Stomach (tissue), 9 donors: ENCODE results near the gene TAS1R2. TPM values are rescaled to one million over a fixed set of nuclear protein-coding genes. Genes with fewer than 3 reads are reported as not detected.

Source experiments
- DNase-seq, 2 donors: peaks; one replicate each; pipeline versions ENCODE4 v3.0.0 to v3.0.0-alpha.2; 2013 to 2019
- H3K27ac ChIP-seq, 5 donors: fragments of 200-600 bp in 4 of 5; sonication (generic) in 4 of 5; one replicate each; pipeline ENCODE4 v1.5.1; 2013 to 2019; ENCODE audit warnings: mild to moderate bottlenecking in 1 of 5, moderate library complexity in 1 of 5
- H3K27me3 ChIP-seq, 3 donors: fragments of 200-600 bp; sonication (generic); one replicate each; pipeline ENCODE4 v1.5.1; 2017 to 2019; ENCODE audit warnings: mixed run types in 1 of 3
- H3K36me3 ChIP-seq, 4 donors: fragments of 200-600 bp; sonication (generic); 1 replicate in 3 of 4; 2 replicates in 1 of 4; pipeline ENCODE4 v1.5.1; 2016 to 2019
- H3K4me1 ChIP-seq, 4 donors: fragments of 200-600 bp; sonication (generic); one replicate each; pipeline ENCODE4 v1.5.1; 2016 to 2019
- H3K4me3 ChIP-seq, 4 donors: fragments of 200-600 bp; sonication (generic) in 3 of 4; one replicate each; pipeline ENCODE4 v1.5.1; 2016 to 2019; ENCODE audit warnings: mild to moderate bottlenecking in 1 of 4
- H3K9me3 ChIP-seq, 4 donors: fragments of 200-600 bp; sonication (generic); one replicate each; pipeline ENCODE4 v1.5.1; 2016 to 2019
- EP300 ChIP-seq: sonication (generic); formaldehyde crosslinking; IDR thresholded peaks from one replicate; pipeline ENCODE4 v1.6.1; 2017; ENCODE audit warnings: antibody characterized with exemption
- POLR2A ChIP-seq, 4 donors: fragments of 450-650 bp; IDR thresholded peaks; one replicate each; pipeline ENCODE4 v1.6.1; 2016; ENCODE audit warnings: antibody characterized with exemption in 4 of 4, control low read depth in 2 of 4, mild to moderate bottlenecking in 1 of 4, moderate library complexity in 1 of 4
- POLR2AphosphoS5 ChIP-seq, 3 donors: sonication (generic); formaldehyde crosslinking; IDR thresholded peaks; one replicate each; pipeline ENCODE4 v1.6.1; 2016; ENCODE audit warnings: antibody characterized with exemption in 3 of 3
- WGBS, 5 donors: extraction: QIAGEN DNeasy Blood & Tissue Kit in 3 of 5; methylation state at CpG; one replicate each; pipeline versions ENCODE4 v1.1.5 to v1.1.7; 2013 to 2018; 5-methylcytosine and 5-hydroxymethylcytosine counted together
- intact Hi-C: fragments of 100-400 bp; cut with DNase I; formaldehyde crosslinking; loops from one replicate; pipeline ENCODE4 v1.15.1; 2023; ENCODE audit warnings: low total_unique reads
- polyA plus RNA-seq, 3 donors: library from polyadenylated mRNA; stranded (reverse); fragments of 200-250 nt; gene quantifications; one replicate each; pipeline ENCODE4 v1.2.3, GENCODE V29; 2013
- small RNA-seq, 4 donors: library from RNA; depleted of rRNA; stranded (forward); fragments of <200 nt; gene quantifications; one replicate each; pipeline ENCODE3, GENCODE V24; 2016
- total RNA-seq, 5 donors: library from RNA; depleted of rRNA; stranded (reverse); fragments of >200 nt; gene quantifications; one replicate each; pipeline versions ENCODE4 v1.1.0 to v1.2.3, GENCODE V29; 2014 to 2016
- TF ChIP-seq, protein P1 (sequence below), 7 experiments: fragments of 450-650 bp in 4 of 7; fragments of 200-600 bp in 3 of 7; sonication (generic) in 3 of 7; IDR thresholded peaks; one replicate each; pipeline ENCODE4 v1.5.1; 2016 to 2019; ENCODE audit warnings: antibody characterized with exemption in 7 of 7, control low read depth in 2 of 7, mild to moderate bottlenecking in 1 of 7
- donor health status: healthy with polysubstance abuse.
- donor health status: Bipolar disorder and iron deficiency.
- donor health status: healthy.

TAS1R2 gene
- total and polyA plus RNA-seq, 8 donors, result 9.9 TPM; not detected in 7

GRCh38 chr1:18792747-18793146 lies 66.7 kb downstream of the TAS1R2 start:
- Histone ChIP-seq H3K27ac (no peak overlapping the region), H3K27me3 (peaks cover 0 to 84% (median 21%) of the 10 kb centered on the region in 3 donors), H3K4me3 (no peak overlapping the region), H3K4me1 (no peaks in the 10 kb centered on the region), H3K36me3 (no peaks in the 10 kb centered on the region), H3K9me3 (peaks cover 0 to 15% (median 11%) of the 10 kb centered on the region in 4 donors)
- no peak for TF ChIP-seq POLR2AphosphoS5 (IDR thresholded peaks at IDR 0.05)
- no peak for TF ChIP-seq EP300
- no peak for TF ChIP-seq POLR2A (IDR thresholded peaks at IDR 0.05)
- TF ChIP-seq, protein P1, sequence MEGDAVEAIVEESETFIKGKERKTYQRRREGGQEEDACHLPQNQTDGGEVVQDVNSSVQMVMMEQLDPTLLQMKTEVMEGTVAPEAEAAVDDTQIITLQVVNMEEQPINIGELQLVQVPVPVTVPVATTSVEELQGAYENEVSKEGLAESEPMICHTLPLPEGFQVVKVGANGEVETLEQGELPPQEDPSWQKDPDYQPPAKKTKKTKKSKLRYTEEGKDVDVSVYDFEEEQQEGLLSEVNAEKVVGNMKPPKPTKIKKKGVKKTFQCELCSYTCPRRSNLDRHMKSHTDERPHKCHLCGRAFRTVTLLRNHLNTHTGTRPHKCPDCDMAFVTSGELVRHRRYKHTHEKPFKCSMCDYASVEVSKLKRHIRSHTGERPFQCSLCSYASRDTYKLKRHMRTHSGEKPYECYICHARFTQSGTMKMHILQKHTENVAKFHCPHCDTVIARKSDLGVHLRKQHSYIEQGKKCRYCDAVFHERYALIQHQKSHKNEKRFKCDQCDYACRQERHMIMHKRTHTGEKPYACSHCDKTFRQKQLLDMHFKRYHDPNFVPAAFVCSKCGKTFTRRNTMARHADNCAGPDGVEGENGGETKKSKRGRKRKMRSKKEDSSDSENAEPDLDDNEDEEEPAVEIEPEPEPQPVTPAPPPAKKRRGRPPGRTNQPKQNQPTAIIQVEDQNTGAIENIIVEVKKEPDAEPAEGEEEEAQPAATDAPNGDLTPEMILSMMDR (IDR thresholded peaks at IDR 0.05), result no peak
- no peak for DNase-seq
- intact Hi-C loops, result no loop called here
- WGBS, 5 donors, result 68 to 83% (median 82%) methylated on average over 3 of the region's 3 CpGs

Small RNA genes within 50 kb of the gene (small RNA-seq; reads per million reads assigned to genes)
- gene MIR1290, result 0 reads per million in 4 donors
- gene MIR4695, result 0 reads per million in 4 donors

Other genes starting within 250 kb of the TAS1R2 start
- gene PAX7, start 228.8 kb downstream of the TAS1R2 start, total RNA-seq, result not detected
- gene PAX7, start 228.8 kb downstream of the TAS1R2 start, polyA plus RNA-seq, result not detected
- 10 to 100 TPM in 1 of 5 donors, 1 to 10 TPM in 4; 3.5 to 11.0 (median 7.6) TPM for gene ALDH4A1, start 42.9 kb upstream of the TAS1R2 start, total RNA-seq
- 10 to 100 TPM in 2 of 3 donors, 1 to 10 TPM in 1; 6.7 to 16.0 (median 11.1) TPM for gene ALDH4A1, start 42.9 kb upstream of the TAS1R2 start, polyA plus RNA-seq
- 10 to 100 TPM in 2 of 5 donors, 1 to 10 TPM in 2, under 1 TPM in 1; 0.58 to 47.8 (median 7.7) TPM for gene IFFO2, start 97.0 kb upstream of the TAS1R2 start, total RNA-seq
- gene IFFO2, start 97.0 kb upstream of the TAS1R2 start, polyA plus RNA-seq, result 1 to 10 TPM in 2 of 3 donors, under 1 TPM in 1; 0.92 to 5.1 (median 3.4) TPM